22Rv1 (cell line): Measurements from ENCODE around the gene OXNAD1.

Experiments used
- H3K27ac ChIP-seq: fragments of 450-650 bp; 2 replicates; pipeline ENCODE4 v1.5.1; 2017
- CTCF ChIP-seq: fragments of 450-650 bp; IDR thresholded peaks from 2 replicates; pipeline ENCODE4 v1.5.1; 2017; ENCODE audit warnings: mild to moderate bottlenecking
- ZFX ChIP-seq: fragments of 450-650 bp; IDR thresholded peaks from 2 replicates; pipeline ENCODE4 v1.6.1; 2017; ENCODE audit warnings: antibody characterized with exemption, borderline replicate concordance

Gene OXNAD1

GRCh38 chr3:16272588-16272987, 7.6 kb downstream of the OXNAD1 start:
- H3K27ac ChIP-seq = no peak overlapping the region
- TF ChIP-seq CTCF (no peak), ZFX (no peak)

- no peak overlapping the region for H3K27ac ChIP-seq
- TF ChIP-seq CTCF = no peak
- no peak for TF ChIP-seq ZFX
Measured at GRCh38 chr3:16273867-16274266, 8.9 kb downstream of the OXNAD1 start.

GRCh38 chr3:16277471-16277870, 12.5 kb downstream of the OXNAD1 start:
- TF ChIP-seq CTCF = no peak
- no peak for TF ChIP-seq ZFX
- H3K27ac ChIP-seq = no peak overlapping the region

GRCh38 chr3:16279010-16279801, 14.2 kb downstream of the OXNAD1 start:
- no peak for TF ChIP-seq CTCF
- TF ChIP-seq ZFX = no peak
- no peak overlapping the region for H3K27ac ChIP-seq

- H3K27ac ChIP-seq = no peak overlapping the region
- TF ChIP-seq ZFX (no peak), CTCF (no peak)
Measured at GRCh38 chr3:16280671-16281070, 15.7 kb downstream of the OXNAD1 start.

GRCh38 chr3:16284633-16285032, 19.6 kb downstream of the OXNAD1 start:
- H3K27ac ChIP-seq = no peak overlapping the region
- TF ChIP-seq ZFX (no peak), CTCF (no peak)

- H3K27ac ChIP-seq = no peak overlapping the region
- no peak for TF ChIP-seq ZFX
- TF ChIP-seq CTCF = no peak
Measured at GRCh38 chr3:16286161-16286560, 21.1 kb downstream of the OXNAD1 start.
